Tibial nerve (tissue), 4 donors: ENCODE data around the gene PNKD. TPM values are rescaled to one million over a fixed set of nuclear protein-coding genes. Genes with fewer than 3 reads are reported as not detected.

Experiments used
- DNase-seq, 2 donors: peaks; one replicate each; pipeline ENCODE4 v3.0.0-alpha.2; 2019; ENCODE audit warnings: low spot score in 2 of 2
- H3K27ac ChIP-seq, 4 donors: fragments of 200-600 bp; sonication (generic) in 3 of 4; one replicate each; pipeline ENCODE4 v1.5.1; 2017 to 2019; ENCODE audit warnings: mild to moderate bottlenecking in 1 of 4
- H3K27me3 ChIP-seq, 2 donors: fragments of 200-600 bp; sonication (generic) in 1 of 2; one replicate each; pipeline versions ENCODE4 v1.5.1 to v1.6.0; 2017 to 2019
- H3K36me3 ChIP-seq, 3 donors: fragments of 200-600 bp; sonication (generic); one replicate each; pipeline ENCODE4 v1.5.1; 2018 to 2019
- H3K4me1 ChIP-seq, 4 donors: fragments of 200-600 bp; sonication (generic) in 3 of 4; one replicate each; pipeline ENCODE4 v1.5.1; 2017 to 2019
- H3K4me3 ChIP-seq, 4 donors: fragments of 200-600 bp; sonication (generic) in 3 of 4; one replicate each; pipeline ENCODE4 v1.5.1; 2017 to 2019; ENCODE audit warnings: mild to moderate bottlenecking in 1 of 4, moderate library complexity in 1 of 4
- H3K9me3 ChIP-seq, 4 donors: fragments of 200-600 bp; sonication (generic) in 3 of 4; one replicate each; pipeline ENCODE4 v1.5.1; 2017 to 2019
- CTCF ChIP-seq, 5 experiments: fragments of 200-600 bp in 3 of 5; fragments of 450-650 bp in 2 of 5; sonication (generic) in 3 of 5; IDR thresholded peaks; one replicate each; pipeline ENCODE4 v1.5.1; 2016 to 2019; ENCODE audit warnings: antibody characterized with exemption in 5 of 5, mild to moderate bottlenecking in 3 of 5, moderate library complexity in 2 of 5
- EP300 ChIP-seq, 2 donors: sonication (generic); formaldehyde crosslinking; IDR thresholded peaks; one replicate each; pipeline ENCODE4 v1.6.1; 2017; ENCODE audit warnings: antibody characterized with exemption in 2 of 2, mild to moderate bottlenecking in 1 of 2
- POLR2A ChIP-seq, 2 donors: fragments of 450-650 bp; IDR thresholded peaks; one replicate each; pipeline ENCODE4 v1.6.1; 2017; ENCODE audit warnings: antibody characterized with exemption in 2 of 2, mild to moderate bottlenecking in 2 of 2, moderate library complexity in 2 of 2
- WGBS, 2 donors: methylation state at CpG; one replicate each; pipeline ENCODE4 v1.1.5; 2018; 5-methylcytosine and 5-hydroxymethylcytosine counted together
- total RNA-seq, 4 donors: library from RNA; depleted of rRNA; stranded (reverse); fragments of >200 nt; gene quantifications; one replicate each; pipeline ENCODE4 v1.1.0, GENCODE V29; 2016

Gene PNKD
- total RNA-seq, 4 donors from 2014 or later, result 62.3 to 68.9 (median 63.6) TPM

GRCh38 chr2:218344090-218344754 is 73.9 kb downstream of the PNKD start:
- TF ChIP-seq EP300 (IDR thresholded peaks at IDR 0.05) (no peak), POLR2A (IDR thresholded peaks at IDR 0.05) (no peak), CTCF (IDR thresholded peaks at IDR 0.05) (no peak)
- Histone ChIP-seq H3K27me3 (no peaks in the 10 kb centered on the region), H3K36me3 (peaks cover 0 to 65% (median 0%) of the 10 kb centered on the region in 3 donors), H3K9me3 (no peaks in the 10 kb centered on the region), H3K4me3 (no peak overlapping the region), H3K27ac (no peak overlapping the region), H3K4me1 (no peaks in the 10 kb centered on the region)
- no peak for DNase-seq
- 94 to 97% methylated on average over 12 of the region's 12 CpGs for WGBS, 2 donors

- H3K27me3 ChIP-seq, result no peaks in the 10 kb centered on the region
- H3K4me3 ChIP-seq, result no peak overlapping the region
- H3K4me1 ChIP-seq, result no peaks in the 10 kb centered on the region
- 91 to 93% methylated on average over 11 to 22 of the region's 22 CpGs for WGBS, 2 donors
- H3K9me3 ChIP-seq, result no peaks in the 10 kb centered on the region
- TF ChIP-seq EP300 (IDR thresholded peaks at IDR 0.05) (no peak), CTCF (IDR thresholded peaks at IDR 0.05) (no peak), POLR2A (IDR thresholded peaks at IDR 0.05) (no peak)
- peaks cover 0 to 62% (median 0%) of the 10 kb centered on the region in 3 donors for H3K36me3 ChIP-seq
- no peak for DNase-seq
- no peak overlapping the region for H3K27ac ChIP-seq
Observed at GRCh38 chr2:218344755-218345417, 74.6 kb downstream of the PNKD start.

GRCh38 chr2:218345491-218346236 is 75.3 kb downstream of the PNKD start:
- no peak overlapping the region for H3K4me3 ChIP-seq
- WGBS, 2 donors, result 73 to 79% methylated on average over 12 of the region's 12 CpGs
- H3K4me1 ChIP-seq, result no peaks in the 10 kb centered on the region
- peaks cover 0 to 54% (median 0%) of the 10 kb centered on the region in 3 donors for H3K36me3 ChIP-seq
- no peak for DNase-seq
- TF ChIP-seq EP300 (IDR thresholded peaks at IDR 0.05), result no peak
- no peak for TF ChIP-seq CTCF (IDR thresholded peaks at IDR 0.05)
- TF ChIP-seq POLR2A (IDR thresholded peaks at IDR 0.05), result no peak
- H3K27me3 ChIP-seq, result no peaks in the 10 kb centered on the region
- no peak overlapping the region for H3K27ac ChIP-seq
- peaks cover 0 to 2% (median 0%) of the 10 kb centered on the region in 4 donors for H3K9me3 ChIP-seq

- no peak overlapping the region for H3K27ac ChIP-seq
- TF ChIP-seq CTCF (IDR thresholded peaks at IDR 0.05) (no peak), EP300 (IDR thresholded peaks at IDR 0.05) (no peak), POLR2A (IDR thresholded peaks at IDR 0.05) (no peak)
- H3K36me3 ChIP-seq, result peaks cover 0 to 39% (median 0%) of the 10 kb centered on the region in 3 donors
- H3K4me1 ChIP-seq, result no peaks in the 10 kb centered on the region
- WGBS, 2 donors, result 81 to 89% methylated on average over 5 of the region's 5 CpGs
- no peak for DNase-seq
- H3K9me3 ChIP-seq, result peaks cover 0 to 15% (median 1%) of the 10 kb centered on the region in 4 donors
- H3K4me3 ChIP-seq, result no peak overlapping the region
- no peaks in the 10 kb centered on the region for H3K27me3 ChIP-seq
Observed at GRCh38 chr2:218347172-218347571, 76.9 kb downstream of the PNKD start.
